Testis (tissue), 3 donors: ENCODE results near the gene IMMP2L. TPM values are rescaled to one million over a fixed set of nuclear protein-coding genes. Genes with fewer than 3 reads are reported as not detected.

Experiments used
- DNase-seq: peaks from one replicate; pipeline ENCODE4 v3.0.0-alpha.2; 2019
- H3K27ac ChIP-seq, 2 donors: fragments of 200-600 bp; sonication (generic); one replicate each; pipeline ENCODE4 v1.5.1; 2019
- H3K27me3 ChIP-seq: fragments of 200-600 bp; sonication (generic); one replicate; pipeline ENCODE4 v1.5.1; 2019
- H3K36me3 ChIP-seq: fragments of 200-600 bp; sonication (generic); one replicate; pipeline ENCODE4 v1.5.1; 2017; ENCODE audit warnings: low read depth; ENCODE audit errors: missing control alignments
- H3K4me1 ChIP-seq: fragments of 200-600 bp; sonication (generic); one replicate; pipeline ENCODE4 v1.5.1; 2019
- H3K4me3 ChIP-seq, 2 donors: fragments of 200-600 bp; sonication (generic); one replicate each; pipeline ENCODE4 v1.5.1; 2017 to 2019
- H3K9me3 ChIP-seq: fragments of 200-600 bp; sonication (generic); one replicate; pipeline ENCODE4 v1.5.1; 2017
- CTCF ChIP-seq, 3 experiments: fragments of 450-650 bp in 2 of 3; fragments of 200-600 bp in 1 of 3; sonication (generic) in 1 of 3; IDR thresholded peaks; one replicate each; pipeline ENCODE4 v1.5.1; 2016 to 2019; ENCODE audit warnings: antibody characterized with exemption in 3 of 3, mild to moderate bottlenecking in 2 of 3, moderate library complexity in 1 of 3
- POLR2A ChIP-seq: fragments of 450-650 bp; IDR thresholded peaks from one replicate; pipeline ENCODE4 v1.6.1; 2017; ENCODE audit warnings: antibody characterized with exemption, mild to moderate bottlenecking, moderate library complexity
- WGBS, 2 donors: methylation state at CpG; one replicate each; pipeline ENCODE4 v1.1.5; 2018; 5-methylcytosine and 5-hydroxymethylcytosine counted together
- intact Hi-C: fragments of 100-400 bp; cut with DNase I; formaldehyde crosslinking; loops from one replicate; pipeline ENCODE4 v1.15.1; 2023; ENCODE audit warnings: low total_unique reads
- polyA plus RNA-seq: library from polyadenylated mRNA; stranded (reverse); fragments of 350-450 nt; fragmentation: Illumina TruSeq; extraction: RNeasy Lipid Tissue Mini Kit (QIAGEN cat#74804); gene quantifications from one replicate; pipeline ENCODE4 v1.2.3, GENCODE V29; 2014; ENCODE audit warnings: low read depth, low replicate concordance; ENCODE audit not compliant: insufficient read depth
- total RNA-seq, 2 donors: library from RNA; depleted of rRNA; stranded (reverse); fragments of >200 nt; gene quantifications; one replicate each; pipeline ENCODE4 v1.2.3, GENCODE V29; 2016

Gene IMMP2L
- total and polyA plus RNA-seq, 3 donors from 2014 or later = 10.7 to 12.4 (median 11.2) TPM

DNA sequence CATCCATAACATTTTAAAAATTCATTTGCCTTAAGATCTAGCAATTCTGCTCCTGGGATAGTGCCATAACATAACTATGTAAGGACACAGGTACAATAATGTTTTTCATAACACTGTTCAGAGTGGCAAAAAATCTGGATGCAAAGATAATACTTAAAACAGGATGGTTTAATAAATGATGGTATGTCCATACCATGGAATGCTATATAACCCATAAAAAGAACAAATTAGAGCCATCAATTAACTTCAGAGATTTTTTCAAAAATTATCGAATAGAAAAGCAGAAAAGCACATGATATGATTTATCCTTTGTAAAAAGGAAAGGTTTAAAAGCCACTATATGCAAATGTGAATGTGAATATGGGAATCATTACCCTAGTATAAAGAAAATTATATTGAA is 664.8 kb downstream of the IMMP2L start:
- no peaks in the 10 kb centered on the region for H3K4me1 ChIP-seq
- no peak for DNase-seq
- H3K27ac ChIP-seq = no peak overlapping the region
- TF ChIP-seq CTCF (IDR thresholded peaks at IDR 0.05) (no peak), POLR2A (no peak)
- WGBS, 2 donors = 88 to 93% methylated on average over 1 of the region's 1 CpG
- H3K9me3 ChIP-seq = no peaks in the 10 kb centered on the region
- H3K4me3 ChIP-seq = no peak overlapping the region
- intact Hi-C loops = no loop called here
- no peaks in the 10 kb centered on the region for H3K27me3 ChIP-seq
- H3K36me3 ChIP-seq = no peaks in the 10 kb centered on the region

GRCh38 chr7:110894111-110894510 is 668.2 kb downstream of the IMMP2L start:
- WGBS, 2 donors = 100% methylated on average over 1 of the region's 1 CpG
- intact Hi-C loops = no loop called here
- no peak for DNase-seq
- Histone ChIP-seq H3K27ac (no peak overlapping the region), H3K4me3 (no peak overlapping the region), H3K9me3 (no peaks in the 10 kb centered on the region), H3K27me3 (no peaks in the 10 kb centered on the region), H3K36me3 (no peaks in the 10 kb centered on the region), H3K4me1 (no peaks in the 10 kb centered on the region)
- no peak for TF ChIP-seq POLR2A
- TF ChIP-seq CTCF (IDR thresholded peaks at IDR 0.05) = no peak

GRCh38 chr7:110891197-110891596 is 671.1 kb downstream of the IMMP2L start:
- intact Hi-C loops = no loop called here
- no peaks in the 10 kb centered on the region for H3K9me3 ChIP-seq
- H3K27me3 ChIP-seq = no peaks in the 10 kb centered on the region
- TF ChIP-seq POLR2A = no peak
- TF ChIP-seq CTCF (IDR thresholded peaks at IDR 0.05) = no peak
- WGBS, 2 donors = 95 to 97% methylated on average over 2 of the region's 2 CpGs
- H3K36me3 ChIP-seq = no peaks in the 10 kb centered on the region
- no peak overlapping the region for H3K4me3 ChIP-seq
- no peak for DNase-seq
- H3K4me1 ChIP-seq = no peaks in the 10 kb centered on the region
- H3K27ac ChIP-seq = no peak overlapping the region

- WGBS, 2 donors = 88 to 89% methylated on average over 4 of the region's 4 CpGs
- H3K4me3 ChIP-seq = no peak overlapping the region
- TF ChIP-seq CTCF (IDR thresholded peaks at IDR 0.05) (no peak), POLR2A (no peak)
These were observed 672.2 kb downstream of the IMMP2L start for GRCh38 chr7:110890101-110890500.

DNA sequence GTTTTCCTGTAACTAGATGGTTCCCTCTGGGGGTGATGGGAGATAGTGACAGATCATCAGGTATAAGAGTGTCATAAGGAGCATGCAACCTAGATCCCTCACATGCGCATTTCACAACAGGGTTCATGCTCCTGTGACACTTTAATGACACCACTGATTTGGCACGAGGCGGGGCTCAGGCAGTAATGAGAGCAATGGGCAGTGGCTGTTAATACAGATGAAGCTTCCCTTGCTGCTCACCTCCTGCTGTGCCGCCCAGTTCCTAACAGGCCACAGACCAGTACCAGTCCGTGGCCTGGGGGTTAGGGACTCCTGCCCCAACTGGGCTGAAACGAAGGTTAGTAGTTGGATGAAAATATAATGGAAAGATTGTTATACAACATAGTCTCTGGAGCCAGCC is 673.0 kb downstream of the IMMP2L start:
- no peak overlapping the region for H3K27ac ChIP-seq
- no peaks in the 10 kb centered on the region for H3K36me3 ChIP-seq
- H3K9me3 ChIP-seq = no peaks in the 10 kb centered on the region
- no peaks in the 10 kb centered on the region for H3K27me3 ChIP-seq
- TF ChIP-seq CTCF (IDR thresholded peaks at IDR 0.05) (no peak), POLR2A (no peak)
- intact Hi-C loops = no loop called here
- no peak for DNase-seq
- H3K4me3 ChIP-seq = no peak overlapping the region
- H3K4me1 ChIP-seq = no peaks in the 10 kb centered on the region
- 86 to 88% methylated on average over 6 of the region's 6 CpGs for WGBS, 2 donors

More at GRCh38 chr7:110890101-110890500, 672.2 kb downstream of the IMMP2L start:
- H3K27ac ChIP-seq = no peak overlapping the region
- no peaks in the 10 kb centered on the region for H3K4me1 ChIP-seq
- H3K27me3 ChIP-seq = no peaks in the 10 kb centered on the region
- no peak for DNase-seq
- intact Hi-C loops = no loop called here
- H3K36me3 ChIP-seq = no peaks in the 10 kb centered on the region
- no peaks in the 10 kb centered on the region for H3K9me3 ChIP-seq
